ENCODE data around the gene STK32B.

The STK32B gene

GRCh38 chr4:5340991-5341451, 289.7 kb downstream of the STK32B start:
- no peak overlapping the region for H3K27ac Mint-ChIP-seq
- H3K27me3 Mint-ChIP-seq (ENCODE audit: low read depth, poor library complexity): peaks cover 19% of the 10 kb centered on the region
- no peaks in the 10 kb centered on the region for H3K4me1 Mint-ChIP-seq
- H3K9me3 Mint-ChIP-seq: peaks cover 3% of the 10 kb centered on the region
- no peak for DNase-seq
- H3K36me3 Mint-ChIP-seq (ENCODE audit: low read depth): no peaks in the 10 kb centered on the region
- H3K4me3 Mint-ChIP-seq: no peak overlapping the region
- TF ChIP-seq CTCF (IDR thresholded peaks at IDR 0.05): no peak

- Mint-ChIP-seq H3K27me3 (ENCODE audit: low read depth, poor library complexity) (peaks cover 15% of the 10 kb centered on the region), H3K27ac (no peak overlapping the region), H3K36me3 (ENCODE audit: low read depth) (no peaks in the 10 kb centered on the region), H3K9me3 (peaks cover 3% of the 10 kb centered on the region), H3K4me3 (no peak overlapping the region), H3K4me1 (no peaks in the 10 kb centered on the region)
- DNase-seq: no peak
- TF ChIP-seq CTCF (IDR thresholded peaks at IDR 0.05): no peak
These were observed 290.2 kb downstream of the STK32B start for GRCh38 chr4:5341526-5341925.

- no peaks in the 10 kb centered on the region for H3K4me1 Mint-ChIP-seq
- TF ChIP-seq CTCF (IDR thresholded peaks at IDR 0.05): no peak
- H3K4me3 Mint-ChIP-seq: no peak overlapping the region
- H3K27me3 Mint-ChIP-seq (ENCODE audit: low read depth, poor library complexity): peaks cover 23% of the 10 kb centered on the region
- no peak for DNase-seq
- no peaks in the 10 kb centered on the region for H3K36me3 Mint-ChIP-seq (ENCODE audit: low read depth)
- H3K9me3 Mint-ChIP-seq: no peaks in the 10 kb centered on the region
- no peak overlapping the region for H3K27ac Mint-ChIP-seq
These were observed 304.6 kb downstream of the STK32B start for GRCh38 chr4:5355846-5356245.

GRCh38 chr4:5357870-5358269, 306.6 kb downstream of the STK32B start:
- H3K27ac Mint-ChIP-seq: no peak overlapping the region

GRCh38 chr4:5361968-5362367, 310.7 kb downstream of the STK32B start:
- TF ChIP-seq CTCF (IDR thresholded peaks at IDR 0.05): no peak
- Mint-ChIP-seq H3K36me3 (ENCODE audit: low read depth) (no peaks in the 10 kb centered on the region), H3K9me3 (no peaks in the 10 kb centered on the region), H3K27ac (no peak overlapping the region), H3K27me3 (ENCODE audit: low read depth, poor library complexity) (peaks cover 21% of the 10 kb centered on the region), H3K4me1 (peaks cover 4% of the 10 kb centered on the region), H3K4me3 (no peak overlapping the region)
- DNase-seq: peak; percentile 58

More at GRCh38 chr4:5357870-5358269, 306.6 kb downstream of the STK32B start:
- Mint-ChIP-seq H3K27me3 (ENCODE audit: low read depth, poor library complexity) (peaks cover 13% of the 10 kb centered on the region), H3K9me3 (no peaks in the 10 kb centered on the region), H3K36me3 (ENCODE audit: low read depth) (no peaks in the 10 kb centered on the region), H3K4me1 (no peaks in the 10 kb centered on the region), H3K4me3 (no peak overlapping the region)
- DNase-seq: no peak
- no peak for TF ChIP-seq CTCF (IDR thresholded peaks at IDR 0.05)

GRCh38 chr4:5364406-5364805, 313.1 kb downstream of the STK32B start:
- no peak overlapping the region for H3K4me3 Mint-ChIP-seq
- peaks cover 4% of the 10 kb centered on the region for H3K4me1 Mint-ChIP-seq
- no peak for DNase-seq
- no peaks in the 10 kb centered on the region for H3K36me3 Mint-ChIP-seq (ENCODE audit: low read depth)
- no peak overlapping the region for H3K27ac Mint-ChIP-seq
- H3K27me3 Mint-ChIP-seq (ENCODE audit: low read depth, poor library complexity): peaks cover 22% of the 10 kb centered on the region
- no peak for TF ChIP-seq CTCF (IDR thresholded peaks at IDR 0.05)
- no peaks in the 10 kb centered on the region for H3K9me3 Mint-ChIP-seq

Measured in nephron progenitor cell (in vitro differentiated cells).